K562 (cell line): ENCODE measurements around the gene AAK1. TPM values are rescaled to one million over a fixed set of nuclear protein-coding genes. Genes with fewer than 3 reads are reported as not detected.
A peak's percentile ranks its signal among the peaks of the same experiment; 100 is the strongest.

ENCODE experiments used
- ATAC-seq: fragments of 200-7000 bp; cut with Tn5 transposase; 3 replicates; pipeline ENCODE4 v1.9.1; 2020; ENCODE audit warnings: moderate library complexity
- BruUV-seq: library from RNA; stranded (reverse); fragments of 400-500 nt; replicated peaks from 2 replicates; lab custom pipeline; 2021; lab: Mats Ljungman, UMichigan
- CTCF ChIA-PET: fragments of 300-600 bp; formaldehyde crosslinking; extraction: SDS; loops from one replicate; lab custom pipeline; 2021; ENCODE audit warnings: low intra/inter-chr PET ratio; lab: Yijun Ruan, JAX
- POLR2A ChIA-PET: fragments of 300-600, 350-650 bp; sonication (Branson Sonifier 250); formaldehyde crosslinking; extraction: SDS; loops from one replicate; lab custom pipeline; 2021; ENCODE audit warnings: antibody characterized with exemption, inconsistent platforms; lab: Yijun Ruan, JAX
- DNase-seq, 4 experiments: peaks; one replicate each; pipeline versions ENCODE4 v3.0.0 to v3.0.0-alpha.2; 2011 to 2018; ENCODE audit warnings: low spot score in 3 of 4, mixed read lengths in 3 of 4; ENCODE audit errors: extremely low read depth in 1 of 4
- FAIRE-seq: peaks from 2 replicates; lab custom pipeline; 2011; peaks lifted over from hg19 to GRCh38; lab: Jason Lieb, UNC
- H2AFZ ChIP-seq: 2 replicates; pipeline ENCODE4 v1.6.0; 2011; ENCODE audit warnings: low read depth, low read length, control low read depth, inconsistent platforms
- H3K27ac ChIP-seq: fragments of 200-600 bp; 3 replicates; pipeline ENCODE4 v1.8.0; 2011; ENCODE audit warnings: low read depth, mild to moderate bottlenecking, control low read depth, inconsistent platforms, low read length, moderate library complexity, mixed read lengths; ENCODE audit errors: extremely low read depth
- H3K27me3 ChIP-seq, 2 experiments: fragments of 300-600 bp in 1 of 2; 2 replicates in 1 of 2; 3 replicates in 1 of 2; pipeline versions ENCODE4 v1.6.0 to v1.8.0; 2011; ENCODE audit warnings: inconsistent platforms in 2 of 2, low read length in 2 of 2, mild to moderate bottlenecking in 1 of 2, mixed read lengths in 1 of 2, moderate library complexity in 1 of 2; ENCODE audit not compliant: control insufficient read depth in 2 of 2, insufficient read depth in 2 of 2
- H3K36me3 ChIP-seq: fragments of 300-600 bp; 3 replicates; pipeline ENCODE4 v1.8.0; 2011; ENCODE audit warnings: mild to moderate bottlenecking, low read length, inconsistent platforms; ENCODE audit not compliant: control insufficient read depth, insufficient read depth
- H3K4me1 ChIP-seq, 2 experiments: fragments of 200-600 bp in 1 of 2; replicated peaks in 1 of 2; 2 replicates in 1 of 2; 3 replicates in 1 of 2; pipeline versions ENCODE4 v1.5.1 to v1.8.0; 2011; ENCODE audit warnings: inconsistent platforms in 2 of 2, low read length in 2 of 2, mild to moderate bottlenecking in 1 of 2, mixed read lengths in 1 of 2, moderate library complexity in 1 of 2; ENCODE audit not compliant: control insufficient read depth in 2 of 2, insufficient read depth in 2 of 2
- H3K4me2 ChIP-seq: 2 replicates; pipeline ENCODE4 v1.6.1; 2011; ENCODE audit warnings: low read length, control low read depth, inconsistent platforms, mixed read lengths; ENCODE audit not compliant: insufficient read depth
- H3K4me3 ChIP-seq: fragments of 200-600 bp; sonication (generic), shearing (Covaris generic); 2 replicates; pipeline ENCODE4 v1.5.1; 2016; ENCODE audit warnings: control low read depth, inconsistent platforms
- H3K79me2 ChIP-seq: fragments of 200-600 bp; 3 replicates; pipeline ENCODE4 v1.8.0; 2011; ENCODE audit warnings: low read length, inconsistent platforms; ENCODE audit not compliant: control insufficient read depth, insufficient read depth
- H3K9ac ChIP-seq, 2 experiments: 2 replicates each; pipeline versions ENCODE4 v1.6.0 to v1.6.1; 2011; ENCODE audit warnings: low read depth in 2 of 2, low read length in 2 of 2, control low read depth in 1 of 2, inconsistent platforms in 1 of 2, mild to moderate bottlenecking in 1 of 2, mixed read lengths in 1 of 2; ENCODE audit not compliant: insufficient read depth in 1 of 2
- H3K9me1 ChIP-seq: one replicate; pipeline ENCODE4 v1.6.0; 2011; ENCODE audit warnings: inconsistent platforms, mild to moderate bottlenecking, low read length, moderate library complexity; ENCODE audit not compliant: control insufficient read depth, insufficient read depth
- H3K9me3 ChIP-seq: replicated peaks from 2 replicates; pipeline ENCODE4 v1.5.1; 2011; ENCODE audit warnings: low read depth, low read length, inconsistent platforms; ENCODE audit not compliant: control insufficient read depth, insufficient read depth
- H4K20me1 ChIP-seq: replicated peaks from 2 replicates; pipeline ENCODE4 v1.6.1; 2011; ENCODE audit warnings: low read length, inconsistent platforms, mixed read lengths; ENCODE audit not compliant: control insufficient read depth, insufficient read depth
- AFF1 ChIP-seq, 2 experiments: fragments of 450-650 bp; IDR thresholded peaks; 2 replicates each; pipeline ENCODE4 v1.6.1; 2018; ENCODE audit warnings: mild to moderate bottlenecking in 2 of 2, low read depth in 1 of 2; ENCODE audit not compliant: partially characterized antibody in 2 of 2
- NCOA1 ChIP-seq: fragments of 450-650 bp; IDR thresholded peaks from 2 replicates; pipeline ENCODE4 v1.6.1; 2016; ENCODE audit warnings: low read depth
- NR2C1 ChIP-seq, 2 experiments: fragments of 450-650 bp; IDR thresholded peaks; 2 replicates each; pipeline ENCODE4 v1.6.1; 2017; ENCODE audit warnings: mild to moderate bottlenecking in 2 of 2, antibody characterized with exemption in 1 of 2, inconsistent platforms in 1 of 2, missing compliant biosample characterization in 1 of 2, missing genetic modification characterization in 1 of 2
- NR2C2 ChIP-seq, 2 experiments: fragments of 200-800 bp in 1 of 2; sonication (Bioruptor generic) in 1 of 2; sonication (generic) in 1 of 2; formaldehyde crosslinking in 1 of 2; IDR thresholded peaks; 2 replicates each; pipeline versions ENCODE4 v1.6.1 to v1.8.0; 2016 to 2022; ENCODE audit warnings: mild to moderate bottlenecking in 1 of 2, missing compliant biosample characterization in 1 of 2, missing genetic modification characterization in 1 of 2, missing genetic modification reagents in 1 of 2
- POLR2H ChIP-seq: IDR thresholded peaks from 2 replicates; pipeline ENCODE4 v1.6.1; 2016; ENCODE audit warnings: missing genetic modification characterization, low read depth, mild to moderate bottlenecking, control low read depth, missing compliant biosample characterization, moderate library complexity
- ZBTB26 ChIP-seq: fragments of 450-650 bp; formaldehyde crosslinking; IDR thresholded peaks from 2 replicates; pipeline ENCODE4 v1.4.0; 2022; ENCODE audit warnings: missing genetic modification characterization
- ZKSCAN3 ChIP-seq: fragments of 250-450 bp; sonication (Bioruptor Pico); IDR thresholded peaks from 2 replicates; pipeline ENCODE4 v1.4.0; 2020
- ZNF175 ChIP-seq: fragments of 200-800 bp; sonication (Bioruptor generic); IDR thresholded peaks from 2 replicates; pipeline ENCODE4 v1.6.1; 2016; ENCODE audit warnings: low read depth, mild to moderate bottlenecking, missing genetic modification characterization, missing compliant biosample characterization
- ZNF316 ChIP-seq: fragments of 450-650 bp; IDR thresholded peaks from 2 replicates; pipeline ENCODE4 v1.6.1; 2016
- ZNF655 ChIP-seq: fragments of 250-450 bp; sonication (Bioruptor Pico); IDR thresholded peaks from 2 replicates; pipeline ENCODE4 v1.5.0; 2021
- WGBS: fragments of 100-300 bp; shearing (Covaris generic); methylation state at CpG from one replicate; pipeline ENCODE4 v1.1.6; 2016; ENCODE audit warnings: low coverage, mixed read lengths; ENCODE audit not compliant: insufficient coverage; ENCODE audit errors: missing lambda C conversion rate; 5-methylcytosine and 5-hydroxymethylcytosine counted together
- in situ Hi-C: fragments of 300-500 bp; cut with MboI; formaldehyde crosslinking; loops from 4 replicates; pipeline ENCODE4 v1.15.0; 2018; ENCODE audit warnings: inconsistent platforms, mixed read lengths
- intact Hi-C: fragments of 100-400 bp; cut with micrococcal nuclease; formaldehyde crosslinking; loops from 2 replicates; pipeline ENCODE4 v1.14.2; 2022
- polyA plus RNA-seq, 8 experiments: library from polyadenylated mRNA; depleted of rRNA in 4 of 8; stranded (reverse) in 5 of 8; unstranded in 3 of 8; fragments of >200 nt; fragmentation: Nextera tagmentation in 2 of 8; fragmentation: Illumina TruSeq in 1 of 8; extraction: Ambion mirVana in 2 of 8; extraction: Trizol in 1 of 8; gene quantifications; 2 replicates each; pipeline versions ENCODE4 v1.2.1 to v1.2.3, GENCODE V29; 2011 to 2014; ENCODE audit warnings: inconsistent platforms in 1 of 8, missing spikeins in 1 of 8
- total RNA-seq, 7 experiments: library from RNA; depleted of rRNA in 6 of 7; stranded (reverse); fragments of >200 nt in 6 of 7; fragmentation: Illumina TruSeq in 2 of 7; extraction: Trizol in 2 of 7; gene quantifications; 2 replicates each; pipeline versions ENCODE4 v1.2.1 to v1.2.3, GENCODE V29; 2011 to 2021; ENCODE audit warnings: low replicate concordance in 1 of 7

The AAK1 gene
- total and polyA plus RNA-seq, 9 of the 15 experiments (the other 6 are each of a cell fraction or from before 2014, with no cell fraction given) = 0.89 to 17.1 (median 6.0) TPM

- no peaks in the 10 kb centered on the region for H4K20me1 ChIP-seq
- in situ Hi-C loops (no loop called here), intact Hi-C loops (no loop called here)
- no peak overlapping the region for H3K4me2 ChIP-seq
- no peaks in the 10 kb centered on the region; a peak in 1 of 5 replicates for H3K4me1 ChIP-seq
- TF ChIP-seq ZBTB26 (CRISPR knock-in tag) = no peak
- TF ChIP-seq ZNF655 = no peak
- no peak for TF ChIP-seq ZNF316
- TF ChIP-seq ZKSCAN3 = no peak
- peak; percentile 19; the same call in 1 of the 2 replicates for TF ChIP-seq NR2C2 (CRISPR knock-in tag; IDR thresholded peaks at IDR 0.05)
- TF ChIP-seq NR2C2 (tag; IDR thresholded peaks at IDR 0.05) = 0 out of 2 replicates have a peak, but pooled peaks have one; percentile 30
- no peak for TF ChIP-seq AFF1 (IDR thresholded peaks at IDR 0.05; ENCODE audit: low read depth in 1 of 2, partially characterized antibody in 2 of 2)
- no peak for TF ChIP-seq NCOA1
- peak; percentile 82 for TF ChIP-seq NR2C1 (IDR thresholded peaks at IDR 0.05)
- peak; percentile 89 for TF ChIP-seq NR2C1 (tag; IDR thresholded peaks at IDR 0.05)
- no peak for TF ChIP-seq POLR2H (tag)
- no peak for TF ChIP-seq ZNF175 (CRISPR knock-in tag)
- no peaks in the 10 kb centered on the region for H3K27me3 ChIP-seq
- no peaks in the 10 kb centered on the region for H3K9me1 ChIP-seq
- POLR2A ChIA-PET = interaction anchor here (1.0 to 1.1 kb wide), 2 partner anchors 28 to 162 kb away, joined by 3 read pairs; no protein-coding TSS in a partner anchor
- DNase-seq (no peak), ATAC-seq (no peak), FAIRE-seq (no peak)
- H3K79me2 ChIP-seq = no peaks in the 10 kb centered on the region
- no peak overlapping the region for H3K4me3 ChIP-seq
- 55% methylated on average over 7 of the region's 7 CpGs for WGBS
- BruUV-seq = no TSS peak
- CTCF ChIA-PET = no interaction called here
- H3K9ac ChIP-seq = no peak overlapping the region
- no peaks in the 10 kb centered on the region; the same call in 2 of the 3 replicates for H3K36me3 ChIP-seq
- H3K27ac ChIP-seq = no peak overlapping the region
- H2AFZ ChIP-seq = no peak overlapping the region
- no peaks in the 10 kb centered on the region for H3K9me3 ChIP-seq
Measured at GRCh38 chr2:69538872-69539548, 104.5 kb downstream of the AAK1 start.
